Measurements from ENCODE around the gene GAB4.
A peak's percentile ranks its signal among the peaks of the same experiment; 100 is the strongest.
"Not testable (repeated sequence)": the region's sequence is repeated elsewhere in the genome, so short reads cannot be mapped to it uniquely, and the experiment has no call there.

Gene GAB4

GRCh38 chr22:17043521-17043920, 35.5 kb upstream of the GAB4 start:
- H3K4me3 ChIP-seq (replicated peaks; ENCODE audit: low read depth, low read length): no peak overlapping the region
- no peaks in the 10 kb centered on the region for H3K27me3 ChIP-seq (replicated peaks; ENCODE audit: control insufficient read depth, insufficient read depth, low read length)
- TF ChIP-seq CTCF (IDR thresholded peaks at IDR 0.05; ENCODE audit: insufficient read depth, low read length, poor library complexity, severe bottlenecking): no peak
- peaks cover 13% of the 10 kb centered on the region for H3K36me3 ChIP-seq (ENCODE audit: control insufficient read depth, insufficient read depth, low read length)
- no peak for DNase-seq (ENCODE audit: extremely low read depth, insufficient read length)

- peak; percentile 71 for DNase-seq (ENCODE audit: extremely low read depth, insufficient read length)
- peak overlapping the region; percentile 71 for H3K4me3 ChIP-seq (replicated peaks; ENCODE audit: low read depth, low read length)
- not testable (repeated sequence) for H3K27me3 ChIP-seq (replicated peaks; ENCODE audit: control insufficient read depth, insufficient read depth, low read length); H3K36me3 ChIP-seq (ENCODE audit: control insufficient read depth, insufficient read depth, low read length)
Measured at GRCh38 chr22:17036842-17037711, 29.1 kb upstream of the GAB4 start.

GRCh38 chr22:17035976-17036841, 28.2 kb upstream of the GAB4 start:
- H3K27me3 ChIP-seq (replicated peaks; ENCODE audit: control insufficient read depth, insufficient read depth, low read length); H3K36me3 ChIP-seq (ENCODE audit: control insufficient read depth, insufficient read depth, low read length): not testable (repeated sequence)
- peak overlapping the region; percentile 60 for H3K4me3 ChIP-seq (replicated peaks; ENCODE audit: low read depth, low read length)
- peak; percentile 26 for DNase-seq (ENCODE audit: extremely low read depth, insufficient read length)

- no peak for DNase-seq (ENCODE audit: extremely low read depth, insufficient read length)
- Histone ChIP-seq H3K36me3 (ENCODE audit: control insufficient read depth, insufficient read depth, low read length) (no peaks in the 10 kb centered on the region), H3K4me3 (replicated peaks; ENCODE audit: low read depth, low read length) (no peak overlapping the region), H3K27me3 (replicated peaks; ENCODE audit: control insufficient read depth, insufficient read depth, low read length) (no peaks in the 10 kb centered on the region)
- TF ChIP-seq CTCF (IDR thresholded peaks at IDR 0.05; ENCODE audit: insufficient read depth, low read length, poor library complexity, severe bottlenecking): no peak
Measured at GRCh38 chr22:17035246-17035645, 27.2 kb upstream of the GAB4 start.

GRCh38 chr22:17034532-17034931, 26.5 kb upstream of the GAB4 start:
- DNase-seq (ENCODE audit: extremely low read depth, insufficient read length): not testable (repeated sequence)

GRCh38 chr22:17032277-17032676, 24.3 kb upstream of the GAB4 start:
- not testable (repeated sequence) for H3K36me3 ChIP-seq (ENCODE audit: control insufficient read depth, insufficient read depth, low read length); H3K27me3 ChIP-seq (replicated peaks; ENCODE audit: control insufficient read depth, insufficient read depth, low read length); DNase-seq (ENCODE audit: extremely low read depth, insufficient read length); H3K4me3 ChIP-seq (replicated peaks; ENCODE audit: low read depth, low read length)

More at GRCh38 chr22:17034532-17034931, 26.5 kb upstream of the GAB4 start:
- H3K27me3 ChIP-seq (replicated peaks; ENCODE audit: control insufficient read depth, insufficient read depth, low read length); H3K4me3 ChIP-seq (replicated peaks; ENCODE audit: low read depth, low read length); H3K36me3 ChIP-seq (ENCODE audit: control insufficient read depth, insufficient read depth, low read length): not testable (repeated sequence)

- DNase-seq (ENCODE audit: extremely low read depth, insufficient read length); H3K36me3 ChIP-seq (ENCODE audit: control insufficient read depth, insufficient read depth, low read length); H3K27me3 ChIP-seq (replicated peaks; ENCODE audit: control insufficient read depth, insufficient read depth, low read length); H3K4me3 ChIP-seq (replicated peaks; ENCODE audit: low read depth, low read length): not testable (repeated sequence)
Measured at GRCh38 chr22:17024380-17024779, 16.4 kb upstream of the GAB4 start.

GRCh38 chr22:17015552-17015951, 7.5 kb upstream of the GAB4 start:
- not testable (repeated sequence) for DNase-seq (ENCODE audit: extremely low read depth, insufficient read length); H3K36me3 ChIP-seq (ENCODE audit: control insufficient read depth, insufficient read depth, low read length); H3K4me3 ChIP-seq (replicated peaks; ENCODE audit: low read depth, low read length); H3K27me3 ChIP-seq (replicated peaks; ENCODE audit: control insufficient read depth, insufficient read depth, low read length)

- H3K27me3 ChIP-seq (replicated peaks; ENCODE audit: control insufficient read depth, insufficient read depth, low read length); DNase-seq (ENCODE audit: extremely low read depth, insufficient read length); H3K36me3 ChIP-seq (ENCODE audit: control insufficient read depth, insufficient read depth, low read length); H3K4me3 ChIP-seq (replicated peaks; ENCODE audit: low read depth, low read length): not testable (repeated sequence)
Measured at GRCh38 chr22:17014101-17014440, 6.0 kb upstream of the GAB4 start.
